GM18508 (cell line): ENCODE measurements around the gene CCDC106.

ENCODE experiments used
- ATAC-seq: cut with Tn5 transposase; IDR thresholded peaks from one replicate; pipeline ENCODE4 v1.9.1; 2021; ENCODE audit warnings: moderate number of reproducible peaks; ENCODE audit not compliant: insufficient read depth, unreplicated experiment

The CCDC106 gene

GRCh38 chr19:55649268-55650125, 1.5 kb downstream of the CCDC106 start:
- ATAC-seq, result no peak

GRCh38 chr19:55650126-55650557, 2.1 kb downstream of the CCDC106 start:
- ATAC-seq, result no peak

DNA sequence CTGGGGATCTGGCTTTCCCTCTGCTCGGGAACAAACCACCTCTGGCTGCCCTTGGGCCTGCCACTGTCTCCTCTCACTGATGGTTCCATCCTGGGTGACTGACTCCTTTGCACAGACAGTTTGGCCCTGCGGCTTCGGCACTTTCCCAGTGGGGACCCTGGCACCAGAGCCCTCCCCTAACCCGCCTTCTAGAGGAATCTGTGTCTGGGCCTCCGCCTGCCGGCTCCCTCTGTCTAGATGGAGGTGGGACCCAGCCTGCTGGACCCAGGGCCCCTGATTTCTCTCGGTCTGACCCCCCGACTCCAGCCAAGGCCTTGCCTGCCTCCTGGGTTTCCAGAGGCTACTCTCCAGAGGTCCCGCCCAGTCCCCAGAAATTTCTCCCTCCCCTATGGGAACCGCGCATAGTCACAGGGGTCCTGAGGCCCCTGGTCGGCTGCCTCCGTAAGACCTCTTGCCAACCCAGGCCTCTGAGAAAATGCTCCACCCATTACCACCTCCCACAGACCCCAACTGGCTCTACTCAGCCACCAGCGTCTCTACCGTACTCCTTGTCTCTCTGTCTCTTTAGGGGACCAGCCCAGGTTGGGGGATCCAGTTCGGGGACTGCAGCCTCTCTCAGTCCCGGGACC, 2.7 kb downstream of the CCDC106 start:
- no peak for ATAC-seq

- no peak for ATAC-seq
Observed at GRCh38 chr19:55651236-55651635, 3.2 kb downstream of the CCDC106 start.

DNA sequence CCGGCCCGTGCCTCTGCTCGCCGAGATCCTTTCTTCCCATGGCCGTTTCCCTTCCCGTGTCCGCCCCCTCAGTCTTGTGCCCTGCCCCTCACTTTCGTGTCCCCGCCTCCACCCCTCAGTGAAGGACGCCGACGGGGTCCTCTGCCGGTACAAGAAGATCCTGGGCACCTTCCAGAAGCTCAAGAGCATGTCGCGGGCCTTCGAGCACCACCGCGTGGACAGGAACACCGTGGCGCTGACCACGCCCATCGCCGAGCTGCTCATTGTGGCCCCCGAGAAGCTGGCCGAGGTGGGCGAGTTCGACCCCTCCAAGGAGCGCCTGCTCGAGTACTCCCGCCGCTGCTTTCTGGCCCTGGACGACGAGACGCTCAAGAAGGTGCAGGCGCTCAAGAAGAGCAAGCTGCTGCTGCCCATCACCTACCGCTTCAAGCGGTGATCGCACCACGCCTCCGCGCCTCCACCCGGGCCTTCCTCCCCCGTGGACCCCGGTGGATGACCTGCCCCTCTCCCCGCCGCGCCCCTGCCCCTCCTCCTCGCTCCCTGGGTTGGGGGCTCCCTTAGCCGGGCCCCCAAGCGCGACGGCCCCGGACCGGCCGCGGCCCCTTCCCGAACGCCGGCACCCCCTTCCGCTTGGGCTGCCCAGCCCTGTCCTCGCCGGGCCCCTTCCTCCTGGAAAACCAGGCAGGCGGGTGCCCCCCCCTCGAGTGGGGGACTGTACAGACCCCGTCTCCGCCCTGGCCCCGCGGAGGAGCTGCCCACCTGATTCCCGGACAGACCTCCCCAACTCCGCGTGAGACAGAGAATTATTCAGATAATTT, 4.5 kb downstream of the CCDC106 start:
- no peak for ATAC-seq

GRCh38 chr19:55653651-55654322, 5.8 kb downstream of the CCDC106 start:
- ATAC-seq, result peak; percentile 35

- ATAC-seq, result peak; percentile 44
Observed at GRCh38 chr19:55654323-55654867, 6.4 kb downstream of the CCDC106 start.

DNA sequence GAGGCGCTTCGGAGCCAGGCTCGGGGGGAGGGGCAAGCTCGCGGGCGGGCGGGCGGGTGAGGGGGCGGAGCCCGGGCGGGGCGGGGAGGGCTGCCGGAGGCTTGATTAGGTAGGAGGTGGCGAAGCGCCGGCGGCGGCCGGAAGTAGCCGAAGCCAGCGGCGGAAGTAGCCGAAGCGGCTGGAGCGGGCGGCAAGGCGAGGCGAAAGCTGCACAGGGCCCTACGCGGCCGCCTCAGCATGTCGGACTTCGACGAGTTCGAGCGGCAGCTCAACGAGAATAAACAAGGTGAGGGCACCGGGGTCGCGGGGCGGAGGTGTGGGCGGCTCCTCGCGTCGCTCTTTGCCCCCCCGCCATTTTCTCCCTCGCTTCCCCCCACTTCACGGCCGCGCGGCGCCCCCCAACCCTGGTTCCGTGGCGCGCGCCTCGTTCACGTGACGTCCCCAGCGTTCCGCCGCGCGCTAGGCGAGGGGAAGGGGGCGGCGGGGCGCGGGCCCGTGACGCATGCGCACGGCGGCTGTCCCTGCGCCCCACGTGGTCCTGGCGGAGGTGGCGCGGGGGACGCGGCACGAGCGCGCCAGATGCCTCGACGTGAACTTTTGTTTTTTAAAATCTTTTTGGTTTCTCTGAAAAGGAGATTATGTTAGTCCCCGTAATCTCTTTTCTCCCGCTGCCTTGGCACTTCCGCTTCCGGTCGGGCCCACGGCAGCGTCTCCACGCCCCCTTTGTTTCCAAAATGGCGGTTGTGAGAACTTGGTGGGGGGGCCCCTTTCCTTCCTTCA, 7.0 kb downstream of the CCDC106 start, which contains the start of gene U2AF2:
U2AF2 (plus strand) TSS at position 168 of the 780 bp plus-strand sequence; CDS start at position 238, 70 bp downstream.
- ATAC-seq, result peak; percentile 9

DNA sequence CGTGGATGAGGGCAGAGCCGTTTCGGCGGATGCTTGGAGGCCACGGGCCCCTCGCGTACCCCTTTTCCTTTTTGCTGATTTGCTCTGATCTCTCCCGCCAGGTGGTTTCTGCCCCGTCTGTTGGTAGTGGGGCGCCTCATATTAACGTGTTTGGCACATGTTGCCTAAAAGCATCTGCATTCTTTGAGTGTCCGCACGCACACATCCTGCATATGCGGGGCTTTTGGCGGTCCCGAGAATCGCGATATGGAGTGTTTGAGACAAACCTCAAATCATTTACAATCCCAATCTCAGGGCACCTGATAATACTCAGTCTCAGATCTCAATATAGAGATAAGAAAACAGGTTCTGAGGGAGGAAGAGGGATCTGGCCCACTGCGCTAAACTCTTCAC, 7.6 kb downstream of the CCDC106 start:
- no peak for ATAC-seq

DNA sequence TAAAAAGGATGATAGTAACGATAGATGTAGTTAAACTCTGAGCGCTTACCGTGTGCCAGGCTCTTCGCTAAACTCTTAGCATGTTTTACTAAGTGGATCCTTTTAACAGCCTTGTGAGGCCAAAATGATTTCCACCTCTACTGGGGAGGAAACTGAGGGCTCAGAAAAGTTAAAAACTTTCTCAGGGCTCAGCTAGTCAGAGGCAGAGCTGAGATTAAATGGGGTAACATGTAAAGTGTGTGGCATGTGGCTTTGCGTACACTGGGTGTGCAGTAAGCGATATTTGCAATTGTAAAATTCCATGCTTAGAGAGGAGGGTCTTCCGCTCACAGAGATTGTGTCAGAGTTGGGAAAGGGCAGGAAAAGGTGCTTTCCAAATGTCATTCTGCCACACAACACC, 8.5 kb downstream of the CCDC106 start:
- ATAC-seq, result no peak

GRCh38 chr19:55656988-55657747, 9.2 kb downstream of the CCDC106 start:
- no peak for ATAC-seq

DNA sequence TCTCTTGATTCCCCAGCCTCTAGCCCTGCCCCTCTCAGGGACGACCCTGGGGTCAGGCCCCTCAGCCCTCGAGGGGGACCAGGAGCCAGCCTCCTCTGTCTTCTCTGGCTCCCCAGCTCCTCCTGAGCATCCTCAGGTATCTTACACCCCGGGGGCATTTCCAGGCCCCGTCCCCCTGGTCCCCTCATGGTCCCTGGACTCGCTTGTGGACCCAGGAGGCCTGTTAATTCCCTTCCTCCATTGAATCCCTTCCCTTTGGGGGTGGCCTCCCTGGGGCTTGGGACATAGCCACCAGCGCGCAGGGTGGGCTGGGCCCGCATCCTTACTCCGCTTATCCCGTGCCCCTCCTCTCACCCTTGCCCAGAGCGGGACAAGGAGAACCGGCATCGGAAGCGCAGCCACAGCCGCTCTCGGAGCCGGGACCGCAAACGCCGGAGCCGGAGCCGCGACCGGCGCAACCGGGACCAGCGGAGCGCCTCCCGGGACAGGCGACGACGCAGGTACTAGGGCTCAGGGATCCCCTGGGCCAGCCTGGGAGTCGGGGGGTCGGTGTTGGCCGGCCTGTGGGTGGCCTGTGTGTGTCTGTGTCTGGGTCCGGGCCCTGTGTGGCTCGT, 10.9 kb downstream of the CCDC106 start:
- ATAC-seq, result no peak

- ATAC-seq, result no peak
Observed at GRCh38 chr19:55659822-55660221, 11.8 kb downstream of the CCDC106 start.

- ATAC-seq, result no peak
Observed at GRCh38 chr19:55660404-55660803, 12.4 kb downstream of the CCDC106 start.

DNA sequence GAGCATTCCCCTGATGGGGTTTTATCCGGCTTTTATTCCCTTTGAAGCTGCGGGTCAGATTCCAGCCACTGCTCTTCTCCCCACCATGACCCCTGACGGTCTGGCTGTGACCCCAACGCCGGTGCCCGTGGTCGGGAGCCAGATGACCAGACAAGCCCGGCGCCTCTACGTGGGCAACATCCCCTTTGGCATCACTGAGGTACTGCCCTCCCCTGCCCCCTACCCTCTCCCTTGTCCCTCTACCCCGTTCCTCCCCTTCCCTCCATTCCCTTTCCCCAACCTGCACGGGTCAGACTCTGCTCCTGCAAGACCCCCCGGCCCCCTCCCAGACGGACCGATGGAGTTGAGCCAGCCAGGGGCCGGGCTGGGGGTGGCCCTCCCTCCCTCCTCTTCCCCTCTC, 13.0 kb downstream of the CCDC106 start:
- no peak for ATAC-seq

GRCh38 chr19:55661826-55662225, 13.8 kb downstream of the CCDC106 start:
- no peak for ATAC-seq

- no peak for ATAC-seq
Observed at GRCh38 chr19:55663846-55664536, 16.0 kb downstream of the CCDC106 start.
